ENCODE measurements around the gene ADGRE3.
A peak's percentile ranks its signal among the peaks of the same experiment; 100 is the strongest.

ADGRE3 gene, protein sequence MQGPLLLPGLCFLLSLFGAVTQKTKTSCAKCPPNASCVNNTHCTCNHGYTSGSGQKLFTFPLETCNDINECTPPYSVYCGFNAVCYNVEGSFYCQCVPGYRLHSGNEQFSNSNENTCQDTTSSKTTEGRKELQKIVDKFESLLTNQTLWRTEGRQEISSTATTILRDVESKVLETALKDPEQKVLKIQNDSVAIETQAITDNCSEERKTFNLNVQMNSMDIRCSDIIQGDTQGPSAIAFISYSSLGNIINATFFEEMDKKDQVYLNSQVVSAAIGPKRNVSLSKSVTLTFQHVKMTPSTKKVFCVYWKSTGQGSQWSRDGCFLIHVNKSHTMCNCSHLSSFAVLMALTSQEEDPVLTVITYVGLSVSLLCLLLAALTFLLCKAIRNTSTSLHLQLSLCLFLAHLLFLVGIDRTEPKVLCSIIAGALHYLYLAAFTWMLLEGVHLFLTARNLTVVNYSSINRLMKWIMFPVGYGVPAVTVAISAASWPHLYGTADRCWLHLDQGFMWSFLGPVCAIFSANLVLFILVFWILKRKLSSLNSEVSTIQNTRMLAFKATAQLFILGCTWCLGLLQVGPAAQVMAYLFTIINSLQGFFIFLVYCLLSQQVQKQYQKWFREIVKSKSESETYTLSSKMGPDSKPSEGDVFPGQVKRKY

DNA sequence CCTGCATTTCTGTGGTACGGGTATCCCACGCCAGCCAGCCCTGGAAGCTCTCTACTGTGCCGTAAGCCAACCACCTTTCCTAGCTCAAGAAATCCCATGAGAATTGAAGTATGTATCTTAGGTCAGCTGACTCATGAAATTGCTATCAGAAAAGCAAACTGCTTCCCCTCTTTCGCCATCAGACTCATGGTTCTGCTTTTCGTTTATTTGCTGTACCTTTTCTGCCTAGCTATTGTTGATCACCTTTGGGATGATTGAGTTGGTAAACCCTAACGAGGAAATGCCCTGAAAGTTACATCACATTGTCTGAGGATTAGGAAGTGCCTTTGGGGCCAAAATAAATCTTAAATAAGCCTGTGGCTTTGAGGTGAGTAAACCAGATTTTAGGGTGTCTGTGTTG lies at the start of gene ADGRE3:
ADGRE3 (minus strand) TSS at position 81 of the 400 bp plus-strand sequence; CDS start at position 7, 74 bp downstream.
- DNase-seq: no peak

DNA sequence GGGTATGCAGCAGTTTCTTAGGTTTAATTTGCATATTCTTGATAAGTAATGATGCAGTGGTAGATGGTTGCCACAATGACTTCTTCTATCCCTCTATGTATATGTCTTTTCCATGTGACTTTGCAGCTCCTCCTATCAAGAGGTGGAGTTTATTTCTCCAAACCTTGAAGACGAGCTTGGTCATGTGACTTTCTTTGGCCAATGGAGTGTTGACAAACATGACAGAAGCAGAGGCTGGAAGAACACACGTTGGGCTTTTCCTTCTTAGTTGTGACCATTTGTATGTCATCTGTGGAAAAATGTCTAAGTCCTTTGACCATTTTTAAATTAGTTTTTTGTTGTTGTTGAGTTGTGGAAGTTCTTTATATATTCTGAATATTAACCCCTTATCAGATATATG lies 47.5 kb upstream of the ADGRE3 start:
- DNase-seq: no peak

DNA sequence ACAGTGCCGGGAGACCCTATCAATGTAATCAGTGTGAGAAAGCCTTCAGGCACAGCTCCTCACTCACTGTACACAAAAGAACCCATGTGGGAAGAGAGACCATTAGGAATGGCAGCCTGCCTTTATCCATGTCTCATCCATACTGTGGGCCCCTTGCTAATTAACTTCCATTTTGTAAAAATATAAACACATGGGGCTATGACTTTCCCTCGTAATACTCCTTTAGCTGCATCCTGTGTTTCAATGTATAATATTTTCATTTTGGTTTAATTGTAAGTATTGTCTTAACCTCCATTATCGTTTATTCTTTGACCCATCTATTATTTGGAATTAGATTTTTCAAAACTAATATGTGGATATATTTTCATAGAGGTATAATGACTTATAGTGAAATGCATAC lies 44.5 kb upstream of the ADGRE3 start:
- DNase-seq: no peak

DNA sequence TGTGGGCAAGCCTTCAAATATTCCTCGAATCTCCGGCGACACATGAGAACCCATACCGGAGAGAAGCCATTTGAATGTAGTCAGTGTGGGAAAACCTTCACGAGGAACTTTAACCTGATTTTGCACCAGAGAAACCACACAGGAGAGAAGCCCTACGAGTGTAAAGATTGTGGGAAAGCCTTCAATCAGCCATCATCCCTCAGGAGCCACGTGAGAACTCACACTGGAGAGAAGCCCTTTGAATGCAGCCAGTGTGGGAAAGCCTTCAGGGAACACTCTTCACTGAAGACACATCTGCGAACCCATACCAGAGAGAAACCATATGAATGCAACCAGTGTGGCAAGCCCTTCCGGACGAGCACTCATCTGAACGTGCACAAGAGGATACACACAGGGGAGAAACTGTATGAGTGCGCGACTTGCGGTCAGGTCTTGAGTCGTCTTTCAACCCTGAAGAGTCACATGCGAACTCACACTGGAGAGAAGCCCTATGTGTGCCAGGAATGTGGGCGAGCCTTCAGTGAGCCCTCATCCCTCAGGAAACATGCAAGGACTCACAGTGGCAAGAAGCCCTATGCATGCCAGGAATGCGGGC lies 44.0 kb upstream of the ADGRE3 start:
- no peak for DNase-seq

DNA sequence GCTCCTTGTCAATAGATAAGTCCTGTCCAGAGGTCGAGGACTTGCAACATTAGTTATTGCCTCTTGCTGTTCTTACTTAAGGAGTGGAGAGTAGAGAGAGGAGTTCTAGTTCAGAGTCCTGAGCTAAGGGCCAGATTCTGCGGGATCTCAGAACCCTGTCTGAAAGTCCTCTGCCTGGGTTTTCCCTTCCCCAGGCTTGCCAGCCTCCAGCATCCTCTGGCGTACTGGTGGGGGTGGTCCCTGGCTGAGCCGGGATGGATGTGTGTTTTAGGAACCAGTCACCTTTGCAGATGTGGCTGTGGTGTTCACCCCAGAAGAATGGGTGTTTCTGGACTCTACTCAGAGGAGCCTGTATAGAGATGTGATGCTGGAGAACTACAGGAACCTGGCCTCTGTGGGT lies 41.2 kb upstream of the ADGRE3 start:
- DNase-seq: no peak

DNA sequence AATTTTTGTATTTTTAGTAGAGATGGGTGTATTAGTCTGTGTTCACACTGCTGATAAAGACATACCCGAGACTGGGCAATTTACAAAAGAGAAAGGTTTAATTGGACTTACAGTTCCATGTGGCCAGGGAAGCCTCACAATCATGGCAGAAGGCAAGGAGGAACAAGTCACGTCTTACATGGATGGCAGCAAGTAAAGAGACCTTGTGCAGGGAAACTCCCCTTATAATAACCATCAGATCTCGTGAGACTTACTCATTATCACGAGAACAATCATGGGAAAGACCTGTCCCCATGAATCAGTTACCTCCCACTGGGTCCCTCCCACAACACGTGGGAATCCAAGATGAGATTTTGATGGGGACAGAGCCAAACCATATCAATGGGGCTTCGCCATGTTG lies 29.8 kb upstream of the ADGRE3 start:
- no peak for DNase-seq

DNA sequence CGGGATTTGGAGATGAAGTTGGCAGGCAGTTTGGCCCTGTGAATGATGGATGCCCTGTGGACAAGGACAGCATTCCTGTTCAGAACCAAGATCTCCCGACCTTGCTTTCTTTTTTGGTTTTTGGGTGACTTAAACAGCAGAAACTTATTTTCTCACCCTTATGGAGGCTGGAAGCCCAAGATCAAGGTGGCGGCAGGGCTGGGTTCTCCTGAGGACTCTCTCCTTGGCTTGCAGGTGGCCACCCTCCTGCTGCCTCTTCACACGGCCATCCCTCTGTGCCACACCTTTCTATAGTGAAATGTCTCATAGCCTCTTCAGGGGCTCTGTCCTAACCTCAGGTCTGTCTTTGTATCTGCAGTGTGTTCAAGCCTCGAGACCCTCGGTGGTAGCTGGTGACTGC lies 29.2 kb upstream of the ADGRE3 start:
- no peak for DNase-seq

DNA sequence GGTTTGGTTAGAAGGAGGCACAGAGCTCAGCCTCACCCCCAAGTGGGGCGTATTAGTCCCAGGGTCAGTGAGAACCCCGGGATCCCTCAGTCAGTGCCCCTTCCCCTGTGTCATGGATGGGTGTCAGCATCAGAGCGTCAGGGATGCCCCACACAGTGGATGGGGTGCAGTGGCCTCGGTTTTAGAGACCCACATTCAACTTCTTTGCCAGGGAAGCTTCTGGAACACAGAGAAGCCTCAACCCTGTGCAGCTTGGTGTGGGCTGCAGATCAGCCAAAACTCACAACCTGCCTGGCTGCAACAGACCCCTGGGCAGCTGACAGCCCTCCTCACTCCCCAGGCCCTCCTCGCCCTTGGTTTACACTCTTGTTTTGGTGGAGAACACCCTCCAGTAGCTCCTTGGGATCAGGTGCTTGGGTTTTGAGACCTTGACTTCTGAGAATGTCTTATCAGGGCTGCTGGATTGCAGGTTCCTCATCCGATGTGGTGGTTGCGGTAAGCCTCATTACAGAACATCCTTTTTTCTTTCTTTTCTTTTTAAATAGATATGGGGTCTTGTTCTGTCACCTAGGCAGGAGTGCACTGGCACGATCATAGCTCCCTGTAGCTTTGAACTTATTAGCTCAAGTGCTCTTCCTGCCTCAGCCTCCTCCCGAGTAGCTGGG lies 26.2 kb upstream of the ADGRE3 start:
- no peak for DNase-seq

DNA sequence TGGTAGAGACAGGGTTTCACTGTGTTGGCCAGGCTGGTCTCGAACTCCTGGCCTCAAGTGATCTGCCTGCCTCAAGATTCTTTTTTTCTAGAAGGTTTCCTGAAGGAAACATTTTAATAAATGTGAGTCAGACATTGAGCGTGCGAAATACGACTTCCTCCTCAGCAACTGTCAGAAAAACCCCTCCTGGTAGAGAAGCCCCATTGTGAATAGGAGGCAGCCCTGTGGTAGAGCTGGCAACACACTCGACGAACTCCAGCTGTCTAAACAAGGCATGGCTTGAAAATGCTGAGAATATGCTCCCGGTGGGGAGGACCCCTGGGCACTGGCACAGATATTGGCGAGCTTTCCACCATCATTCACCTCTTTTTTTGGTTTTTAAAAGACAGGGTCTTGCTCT lies 25.0 kb upstream of the ADGRE3 start:
- no peak for DNase-seq

DNA sequence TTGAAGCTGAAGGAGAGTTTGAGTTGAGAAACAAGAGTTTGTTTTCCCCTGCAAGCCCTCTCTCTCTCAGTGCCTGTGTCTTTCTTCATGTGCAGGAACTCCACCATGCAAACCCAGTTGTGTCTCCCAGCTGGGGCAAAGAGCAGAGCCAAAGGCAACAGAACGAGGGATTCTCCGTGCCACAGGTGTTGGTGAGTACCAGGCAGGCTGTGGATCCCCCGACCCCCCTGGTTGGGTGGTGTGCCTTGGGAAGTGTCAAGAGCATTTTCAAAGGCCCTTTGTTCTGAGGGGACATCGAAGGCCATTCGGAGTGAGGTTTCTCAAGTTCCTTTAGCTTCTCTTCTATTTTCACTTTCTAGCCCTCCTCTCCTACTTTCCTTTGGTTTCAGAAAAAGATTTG lies 20.8 kb upstream of the ADGRE3 start:
- DNase-seq: no peak

DNA sequence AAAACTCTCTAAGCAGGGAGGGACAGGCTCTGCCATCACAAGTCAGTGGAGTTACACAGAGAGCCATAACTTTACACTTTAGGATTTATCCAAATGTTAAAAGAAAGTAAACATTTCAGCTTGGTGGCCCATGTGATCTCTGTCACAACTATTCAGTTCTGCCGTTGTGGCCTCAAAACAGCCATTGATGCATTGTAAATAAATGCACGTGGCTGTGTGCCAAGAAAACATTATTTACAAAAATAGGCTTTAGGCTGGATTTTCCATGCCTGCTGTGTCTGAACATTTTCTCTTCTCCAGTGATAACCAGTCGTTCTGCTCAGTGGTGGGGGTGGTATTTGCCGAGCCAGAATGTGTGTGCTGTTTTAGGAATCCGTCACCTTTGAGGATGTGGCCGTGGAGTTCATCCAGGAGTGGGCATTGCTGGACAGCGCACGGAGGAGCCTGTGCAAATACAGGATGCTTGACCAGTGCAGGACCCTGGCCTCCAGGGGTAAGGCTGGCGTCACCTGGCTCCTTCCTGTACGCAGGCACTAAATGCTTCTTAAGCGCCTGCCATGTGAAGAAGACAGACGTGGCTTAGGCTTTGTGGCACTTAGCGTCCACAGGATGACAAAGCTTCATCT lies 20.1 kb upstream of the ADGRE3 start:
- DNase-seq: no peak

DNA sequence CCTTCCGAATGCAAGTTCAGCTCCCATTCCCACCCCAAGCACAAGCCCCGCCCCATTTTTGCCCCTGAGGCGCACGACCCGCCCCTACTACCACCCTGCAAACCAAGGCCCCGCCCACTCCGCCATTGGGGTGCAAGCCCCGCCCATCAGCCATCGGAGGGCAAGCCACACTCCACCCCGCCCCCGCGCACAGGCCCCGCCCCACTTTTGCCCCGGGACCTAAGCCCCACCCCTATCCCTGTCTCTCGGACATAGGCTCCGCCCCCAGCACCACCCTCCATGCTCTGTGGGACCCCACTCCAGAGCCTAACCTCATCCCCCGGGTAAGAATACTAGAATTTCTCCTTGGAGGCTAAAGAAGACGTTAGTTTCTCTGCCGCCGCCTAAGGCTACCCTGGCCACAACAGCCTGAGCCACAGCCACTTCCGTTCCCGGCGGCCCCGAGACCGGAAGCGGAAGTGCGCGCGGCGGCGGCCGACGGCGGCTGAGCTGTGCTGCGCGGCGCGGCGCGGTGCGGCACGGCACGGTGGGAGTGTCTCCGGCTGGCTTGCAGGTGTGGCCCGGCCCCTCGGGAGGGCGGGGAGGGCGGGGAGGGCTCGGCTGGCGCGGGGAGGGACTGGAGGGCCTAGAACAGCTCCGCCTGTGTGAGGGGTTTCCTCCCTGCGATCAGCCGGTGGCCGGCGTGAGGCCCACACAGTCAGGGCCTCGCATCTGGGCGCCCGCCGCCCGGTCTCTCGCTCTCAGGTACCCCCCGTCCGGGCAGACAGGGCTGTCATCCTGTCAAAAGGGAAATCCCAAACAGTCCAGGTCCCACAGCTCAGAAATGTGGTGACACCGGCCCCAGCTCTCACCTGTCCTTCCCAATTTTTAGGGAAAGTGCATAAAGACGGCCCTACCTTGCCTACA lies 15.2 kb upstream of the ADGRE3 start, which contains the start of gene ZNF333:
ZNF333 (plus strand) TSS at position 451 of the 906 bp plus-strand sequence. CDS start 3,444 bp downstream, outside the sequence.
- peak; percentile 75 for DNase-seq

DNA sequence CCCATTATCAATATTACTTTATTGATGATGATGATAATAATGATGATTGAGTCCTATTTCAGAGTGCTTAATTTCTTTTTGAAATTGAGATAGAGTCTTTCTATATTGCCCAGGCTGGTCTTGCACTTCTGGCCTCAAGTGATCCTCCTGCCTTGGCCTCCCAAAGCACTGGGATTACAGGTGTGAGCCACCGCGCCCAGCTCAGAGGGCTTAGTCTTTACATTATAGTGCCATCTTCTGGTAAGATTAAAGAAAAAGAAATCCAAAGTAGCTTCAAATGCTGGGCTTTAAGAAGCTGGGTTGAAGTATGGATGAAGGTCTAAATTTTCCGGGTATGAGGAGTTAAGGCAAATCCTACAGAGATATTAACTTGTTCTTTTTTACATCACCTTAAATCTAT lies 11.8 kb upstream of the ADGRE3 start:
- DNase-seq: no peak

DNA sequence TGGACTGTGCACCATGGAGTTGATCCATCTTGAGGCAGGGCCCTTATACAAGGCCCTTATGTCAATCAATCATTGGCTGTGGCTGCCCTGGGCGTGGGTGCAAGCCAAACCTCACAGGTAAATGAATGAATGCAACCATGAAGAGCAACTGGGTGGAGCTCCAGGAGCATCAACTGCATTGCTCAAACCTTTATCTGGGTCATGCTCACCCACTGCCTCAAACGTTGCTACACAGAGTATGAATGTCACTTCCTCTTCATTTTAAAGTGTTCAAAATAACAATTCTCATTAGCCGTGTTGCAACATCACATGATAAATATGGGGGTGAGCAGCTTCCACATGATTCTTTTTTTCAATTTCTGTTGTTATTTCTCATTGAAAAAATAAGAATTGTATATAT lies 8.8 kb upstream of the ADGRE3 start:
- DNase-seq: no peak

DNA sequence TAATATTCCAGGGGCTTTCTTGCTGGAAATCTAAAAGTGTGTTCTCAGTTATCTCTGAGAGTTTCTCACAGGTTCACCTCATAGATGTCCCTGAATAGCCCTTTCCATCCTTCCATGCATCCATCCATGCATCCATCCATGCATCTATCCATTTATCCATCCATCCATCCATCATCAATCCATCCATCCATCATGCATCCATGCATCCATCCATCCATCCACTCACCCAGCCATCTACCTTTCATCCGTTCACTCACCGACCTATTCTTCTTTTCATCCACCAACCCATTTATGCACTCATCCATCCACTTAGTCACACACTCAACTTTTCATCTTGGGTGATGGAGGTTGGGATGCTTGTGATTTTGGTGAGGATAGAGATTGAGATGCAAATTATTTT lies 7.4 kb upstream of the ADGRE3 start:
- no peak for DNase-seq

DNA sequence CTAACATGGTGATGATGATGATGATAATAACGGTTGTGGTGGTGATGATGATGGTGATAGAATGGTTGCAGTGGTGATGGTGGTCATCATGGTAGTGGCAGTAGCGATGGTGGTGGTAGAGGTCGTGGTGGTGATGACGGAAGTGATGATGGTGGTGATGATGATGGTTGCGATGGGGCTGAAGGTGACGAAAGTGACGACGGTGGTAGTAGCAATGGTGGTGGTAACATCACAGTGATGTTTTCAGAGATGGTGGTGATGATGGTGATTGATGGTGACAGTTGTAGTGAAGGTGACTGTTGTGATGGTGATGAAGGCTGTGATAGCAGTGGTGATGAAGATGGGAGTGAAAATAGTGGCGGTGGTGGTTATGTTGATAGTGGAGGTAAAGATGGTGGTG lies 3.6 kb upstream of the ADGRE3 start:
- no peak for DNase-seq

DNA sequence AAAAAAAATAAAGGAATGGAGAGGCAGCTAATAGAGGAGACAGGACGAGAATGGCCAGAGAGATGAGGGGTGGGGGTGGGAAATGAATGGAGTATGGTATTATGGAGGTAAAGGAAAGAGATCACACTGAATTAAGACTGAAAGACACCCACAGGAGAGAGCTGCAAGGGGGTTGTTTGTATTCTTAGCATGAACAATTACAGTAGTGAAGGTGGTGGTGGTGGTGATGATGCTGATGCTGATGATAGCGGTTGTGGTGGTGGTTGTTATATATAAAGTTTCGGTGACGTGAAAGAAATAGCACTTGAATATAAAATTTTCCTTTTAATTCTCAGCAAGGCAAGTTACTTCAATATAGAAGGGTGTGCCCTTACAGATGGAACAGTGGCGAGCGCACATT lies 2.8 kb upstream of the ADGRE3 start:
- no peak for DNase-seq

DNA sequence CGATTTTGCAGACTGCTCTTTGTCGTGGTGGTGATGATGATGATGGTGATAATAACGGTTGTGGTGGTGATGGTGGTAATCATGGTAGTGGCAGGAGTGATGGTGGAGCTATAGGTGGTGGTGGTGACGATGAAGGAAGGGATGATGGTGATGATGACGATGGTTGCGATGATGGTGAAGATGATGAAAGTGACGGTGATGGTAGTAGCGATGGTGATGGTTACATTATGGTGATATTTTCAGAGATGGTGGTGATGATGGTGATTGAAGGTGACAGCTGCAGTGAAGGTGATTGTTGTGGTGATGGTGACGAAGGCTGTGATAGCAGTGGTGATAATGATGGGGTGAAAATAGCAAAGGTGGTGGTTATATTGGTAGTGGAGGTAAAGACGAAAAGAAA lies 2.1 kb upstream of the ADGRE3 start:
- no peak for DNase-seq

DNA sequence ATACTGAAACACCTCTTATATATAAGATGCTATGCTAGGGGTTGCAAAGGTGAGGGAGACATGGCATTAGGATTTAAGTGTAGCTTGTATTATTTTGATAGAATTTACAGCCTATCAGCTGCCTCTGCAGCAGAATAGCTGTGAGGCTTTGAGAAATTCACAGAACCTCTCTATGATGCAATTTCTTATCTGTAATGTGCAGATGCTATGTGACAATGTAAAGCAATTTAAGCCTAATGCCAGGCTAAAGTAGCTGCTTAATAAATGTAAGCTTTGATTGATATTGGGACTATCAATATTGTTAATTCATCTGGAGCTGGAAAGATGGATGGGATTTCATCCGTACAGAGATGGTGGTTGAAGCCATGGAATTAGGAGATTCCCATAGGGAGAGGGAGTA lies 1.6 kb downstream of the ADGRE3 start:
- DNase-seq: no peak

DNA sequence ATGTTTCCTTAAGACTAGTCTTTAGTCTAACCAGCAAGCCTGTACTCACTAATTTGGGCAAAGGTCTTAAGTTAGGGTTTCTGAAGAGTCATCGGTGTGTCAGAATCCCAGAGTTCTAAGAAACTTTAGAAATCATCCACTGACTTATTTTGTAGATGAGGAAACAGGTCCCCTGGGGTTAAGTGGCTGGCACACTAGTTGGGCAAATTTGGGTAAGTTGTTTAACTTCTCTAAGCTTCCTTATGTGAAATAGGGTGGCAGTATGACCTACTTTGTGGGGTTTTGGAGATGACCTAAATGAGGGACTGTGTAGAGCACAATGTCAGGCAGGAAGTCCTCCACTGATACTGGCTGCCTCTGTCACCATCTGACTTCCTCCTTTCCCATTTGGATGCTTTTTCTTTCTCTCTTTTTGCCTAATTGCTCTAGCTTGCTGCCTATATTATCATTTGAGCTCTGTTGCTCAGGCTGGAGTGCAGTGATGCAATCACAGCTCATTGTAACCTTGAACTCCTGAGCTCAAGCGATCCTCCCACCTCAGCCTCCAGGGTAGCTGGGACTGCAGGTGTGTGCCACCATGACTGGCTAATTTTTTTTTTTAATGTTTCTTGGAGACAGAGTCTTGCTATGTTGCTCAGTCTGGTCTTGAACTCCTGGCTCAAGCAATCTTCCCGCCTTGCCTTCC lies 2.3 kb downstream of the ADGRE3 start:
- no peak for DNase-seq

DNA sequence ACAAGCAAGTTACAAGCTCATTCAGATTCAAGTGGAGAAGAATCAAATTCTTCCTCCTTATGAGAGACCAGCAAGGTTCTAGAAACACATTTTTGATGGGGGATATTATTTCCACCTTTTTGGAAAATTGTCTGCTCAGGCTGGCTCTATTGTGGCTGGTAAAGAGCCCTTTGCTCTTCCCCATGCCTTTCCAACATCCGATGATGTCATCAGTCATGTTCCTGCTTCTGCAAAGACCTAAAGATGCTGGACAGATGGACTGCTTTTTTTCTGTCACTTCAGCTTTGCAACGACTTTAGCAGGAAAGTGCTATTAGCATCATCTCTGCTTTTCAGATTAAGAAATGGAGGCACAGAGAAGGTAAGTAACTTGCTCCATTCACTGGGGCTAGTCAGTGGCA lies 4.2 kb downstream of the ADGRE3 start:
- no peak for DNase-seq
